Right lobe of liver (tissue), 4 donors: ENCODE results near the gene EOLA2.
A peak's percentile ranks its signal among the peaks of the same experiment; 100 is the strongest.

Source experiments
- CTCF ChIP-seq, 4 donors: fragments of 200-600 bp in 3 of 4; fragments of 450-650 bp in 1 of 4; IDR thresholded peaks; one replicate each; pipeline versions ENCODE4 v1.5.1 to v1.8.0; 2016 to 2022; ENCODE audit warnings: antibody characterized with exemption in 4 of 4, mild to moderate bottlenecking in 2 of 4
- POLR2A ChIP-seq: fragments of 450-650 bp; IDR thresholded peaks from one replicate; pipeline ENCODE4 v1.6.1; 2017; ENCODE audit warnings: antibody characterized with exemption, mild to moderate bottlenecking
- donor health status: DM: no; HTN: no; CAD: no.
- donor health status: DM: no; HTN: no; CAD: no.
- donor health status: DM: no; HTN: yes; CAD: no.

GRCh38 chrX:149962859-149963757 lies 24.8 kb upstream of the EOLA2 start:
- peak; percentile 77 to 81 (median 80) for TF ChIP-seq CTCF (IDR thresholded peaks at IDR 0.05)
- no peak for TF ChIP-seq POLR2A
